GM12878 (cell line): Measurements from ENCODE around the gene TRIM40. TPM values are rescaled to one million over a fixed set of nuclear protein-coding genes. Genes with fewer than 3 reads are reported as not detected.
A peak's percentile ranks its signal among the peaks of the same experiment; 100 is the strongest.

Experiments
- ATF3 ChIP-seq: IDR thresholded peaks from 2 replicates; pipeline ENCODE4 v1.6.1; 2011; ENCODE audit warnings: low read depth, mild to moderate bottlenecking, low read length, moderate library complexity, borderline replicate concordance; ENCODE audit errors: extremely low read depth
- CHD4 ChIP-seq: fragments of 200-600 bp; sonication (generic); IDR thresholded peaks from 2 replicates; pipeline ENCODE4 v1.6.1; 2016; ENCODE audit warnings: mild to moderate bottlenecking
- E2F4 ChIP-seq: IDR thresholded peaks from 2 replicates; pipeline ENCODE4 v1.6.1; 2012; ENCODE audit warnings: low read depth, low read length, improper control_type of control experiment
- IKZF1 ChIP-seq: fragments of 450-650 bp; conservative IDR thresholded peaks from 2 replicates; pipeline ENCODE4 v1.6.1; 2017; ENCODE audit warnings: antibody characterized with exemption, mild to moderate bottlenecking
- MEF2A ChIP-seq: IDR thresholded peaks from 2 replicates; pipeline ENCODE4 v1.6.1; 2011; ENCODE audit warnings: low read depth, mild to moderate bottlenecking, low read length, moderate library complexity; ENCODE audit not compliant: insufficient read depth
- MTA2 ChIP-seq: fragments of 450-650 bp; IDR thresholded peaks from 2 replicates; pipeline ENCODE4 v1.6.1; 2016; ENCODE audit warnings: low read depth, mild to moderate bottlenecking, moderate library complexity
- MYC ChIP-seq: IDR thresholded peaks from 2 replicates; pipeline ENCODE4 v1.6.1; 2011; ENCODE audit warnings: mild to moderate bottlenecking, low read length, moderate library complexity, inconsistent platforms; ENCODE audit not compliant: insufficient read depth, insufficient replicate concordance, insufficient read length, severe bottlenecking
- NFYB ChIP-seq: IDR thresholded peaks from 2 replicates; pipeline ENCODE4 v1.6.1; 2011; ENCODE audit warnings: low read depth, mild to moderate bottlenecking, low read length, improper control_type of control experiment, moderate library complexity; ENCODE audit not compliant: insufficient read depth
- POLR2AphosphoS2 ChIP-seq: IDR thresholded peaks from 2 replicates; pipeline ENCODE4 v1.6.1; 2011; ENCODE audit warnings: low read depth, mild to moderate bottlenecking, low read length, improper control_type of control experiment, moderate library complexity
- SIX5 ChIP-seq: IDR thresholded peaks from 2 replicates; pipeline ENCODE4 v1.6.1; 2011; ENCODE audit warnings: mild to moderate bottlenecking, low read depth, low read length, moderate library complexity; ENCODE audit not compliant: severe bottlenecking
- STAT1 ChIP-seq: fragments of 450-650 bp; conservative IDR thresholded peaks from 2 replicates; pipeline ENCODE4 v1.6.1; 2014; ENCODE audit warnings: antibody characterized with exemption, mild to moderate bottlenecking
- WRNIP1 ChIP-seq: IDR thresholded peaks from 2 replicates; pipeline ENCODE4 v1.6.1; 2011; ENCODE audit warnings: low read depth, low read length, improper control_type of control experiment, borderline replicate concordance
- YY1 ChIP-seq: IDR thresholded peaks from 2 replicates; pipeline ENCODE4 v1.6.1; 2011; ENCODE audit warnings: low read depth, mild to moderate bottlenecking, low read length
- ZSCAN29 ChIP-seq: fragments of 450-650 bp; IDR thresholded peaks from 2 replicates; pipeline ENCODE4 v1.6.1; 2017; ENCODE audit warnings: mild to moderate bottlenecking, moderate library complexity
- ZZZ3 ChIP-seq: IDR thresholded peaks from 2 replicates; pipeline ENCODE4 v1.6.1; 2011; ENCODE audit warnings: low read depth; ENCODE audit not compliant: control insufficient read depth, insufficient read length
- polyA plus RNA-seq, 11 experiments: library from polyadenylated mRNA; depleted of rRNA in 4 of 11; unstranded in 6 of 11; stranded (reverse) in 5 of 11; fragments of >200 nt; fragmentation: Nextera tagmentation in 4 of 11; fragmentation: Illumina TruSeq in 1 of 11; extraction: Ambion mirVana in 4 of 11; extraction: Trizol in 1 of 11; gene quantifications; 1 replicate in 1 of 11; 2 replicates in 10 of 11; pipeline versions ENCODE4 v1.2.1 to v1.2.3, GENCODE V29; 2011 to 2016; ENCODE audit warnings: inconsistent platforms in 2 of 11, missing spikeins in 2 of 11, low read depth in 1 of 11
- total RNA-seq, 4 experiments: library from RNA; depleted of rRNA in 3 of 4; stranded (reverse); fragments of >200 nt in 3 of 4; fragmentation: Illumina TruSeq in 1 of 4; extraction: Trizol in 1 of 4; gene quantifications; 2 replicates each; pipeline versions ENCODE4 v1.2.1 to v1.2.3, GENCODE V29; 2013 to 2021
- TF ChIP-seq, protein P1 (sequence below): fragments of 450-650 bp; IDR thresholded peaks from 2 replicates; pipeline ENCODE4 v1.6.1; 2016; ENCODE audit warnings: mild to moderate bottlenecking
- TF ChIP-seq, protein P2 (sequence below): IDR thresholded peaks from 2 replicates; pipeline ENCODE4 v1.6.1; 2011; ENCODE audit warnings: borderline replicate concordance, low read depth, mild to moderate bottlenecking, moderate library complexity, mixed read lengths, low read length; ENCODE audit not compliant: insufficient read depth; ENCODE audit errors: extremely low read length
- TF ChIP-seq, protein P3 (sequence below): IDR thresholded peaks from 2 replicates; pipeline ENCODE4 v1.6.1; 2011; ENCODE audit warnings: low read depth, low read length, improper control_type of control experiment, borderline replicate concordance
- TF ChIP-seq, protein P4 (sequence below), 3 experiments: IDR thresholded peaks in 2 of 3; conservative IDR thresholded peaks in 1 of 3; 2 replicates each; pipeline ENCODE4 v1.5.1; 2011; ENCODE audit warnings: low read depth in 3 of 3, low read length in 3 of 3, mild to moderate bottlenecking in 3 of 3, control low read depth in 2 of 3, moderate library complexity in 2 of 3, inconsistent platforms in 1 of 3, mixed read lengths in 1 of 3; ENCODE audit not compliant: control insufficient read depth in 2 of 3, insufficient read depth in 1 of 3; ENCODE audit errors: extremely low read depth in 1 of 3

Gene TRIM40
- total and polyA plus RNA-seq, 10 of the 15 experiments (the other 5 are each of a cell fraction or from before 2014, with no cell fraction given), result not detected

DNA sequence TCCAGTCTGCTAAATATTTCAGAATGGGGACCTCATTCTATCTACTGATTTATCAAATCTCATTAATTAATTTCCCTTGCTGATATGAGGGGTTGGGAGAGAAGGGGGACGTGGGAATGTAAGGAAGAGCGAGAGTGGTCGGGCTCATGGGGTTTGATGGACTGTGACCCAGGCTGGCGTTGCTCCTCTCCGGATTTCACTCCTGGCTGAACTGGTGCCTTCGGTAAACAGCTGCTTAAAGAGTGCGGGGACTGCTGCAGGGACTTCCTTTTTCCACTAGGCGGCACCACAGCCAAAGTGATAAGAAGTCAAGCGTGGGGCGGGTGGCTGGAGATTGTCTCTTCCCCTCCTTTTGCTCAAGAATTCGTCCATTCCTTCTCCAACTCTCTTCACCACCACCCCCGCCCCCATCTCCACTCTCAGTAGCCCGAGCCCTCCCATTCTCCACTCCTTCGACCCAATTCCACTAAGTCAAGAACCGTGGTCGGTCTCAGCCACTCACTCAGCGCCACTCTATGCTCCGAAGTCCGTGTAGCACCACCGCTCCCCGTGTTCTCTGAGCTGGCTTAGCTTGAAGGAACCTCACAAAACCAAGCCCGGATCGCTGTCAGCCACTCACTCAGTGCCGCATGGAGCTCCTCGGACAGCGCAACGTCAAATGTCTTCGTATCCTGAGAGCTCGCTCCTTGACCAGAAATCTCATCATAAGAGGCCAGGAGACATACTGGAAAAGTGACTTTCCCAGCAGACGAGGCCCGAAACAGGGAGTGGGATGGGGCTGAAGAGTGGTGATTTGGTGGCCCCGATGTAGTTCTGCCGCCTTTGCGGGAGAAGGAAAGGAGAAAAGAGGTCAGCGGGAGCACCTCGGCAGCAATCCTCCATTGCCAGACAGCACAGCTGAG lies 32.7 kb upstream of the TRIM40 start (continued):
- no peak for TF ChIP-seq MYC
- TF ChIP-seq YY1, result peak; percentile 63; the same call in 1 of the 2 replicates
- no peak for TF ChIP-seq CHD4
- no peak for TF ChIP-seq ATF3
- TF ChIP-seq STAT1, result no peak
- TF ChIP-seq POLR2AphosphoS2, result no peak
- TF ChIP-seq ZZZ3, result no peak
- TF ChIP-seq MEF2A, result no peak
- peak; percentile 9 for TF ChIP-seq SIX5
- TF ChIP-seq WRNIP1, result no peak
- no peak for TF ChIP-seq E2F4
- TF ChIP-seq, protein P1, sequence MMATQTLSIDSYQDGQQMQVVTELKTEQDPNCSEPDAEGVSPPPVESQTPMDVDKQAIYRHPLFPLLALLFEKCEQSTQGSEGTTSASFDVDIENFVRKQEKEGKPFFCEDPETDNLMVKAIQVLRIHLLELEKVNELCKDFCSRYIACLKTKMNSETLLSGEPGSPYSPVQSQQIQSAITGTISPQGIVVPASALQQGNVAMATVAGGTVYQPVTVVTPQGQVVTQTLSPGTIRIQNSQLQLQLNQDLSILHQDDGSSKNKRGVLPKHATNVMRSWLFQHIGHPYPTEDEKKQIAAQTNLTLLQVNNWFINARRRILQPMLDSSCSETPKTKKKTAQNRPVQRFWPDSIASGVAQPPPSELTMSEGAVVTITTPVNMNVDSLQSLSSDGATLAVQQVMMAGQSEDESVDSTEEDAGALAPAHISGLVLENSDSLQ, result no peak; the same call in 1 of the 2 replicates
- TF ChIP-seq, protein P2, sequence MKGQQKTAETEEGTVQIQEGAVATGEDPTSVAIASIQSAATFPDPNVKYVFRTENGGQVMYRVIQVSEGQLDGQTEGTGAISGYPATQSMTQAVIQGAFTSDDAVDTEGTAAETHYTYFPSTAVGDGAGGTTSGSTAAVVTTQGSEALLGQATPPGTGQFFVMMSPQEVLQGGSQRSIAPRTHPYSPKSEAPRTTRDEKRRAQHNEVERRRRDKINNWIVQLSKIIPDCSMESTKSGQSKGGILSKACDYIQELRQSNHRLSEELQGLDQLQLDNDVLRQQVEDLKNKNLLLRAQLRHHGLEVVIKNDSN, result no peak
- TF ChIP-seq NFYB, result no peak
- no peak; the same call in 1 of the 2 replicates for TF ChIP-seq IKZF1
- TF ChIP-seq, protein P3, sequence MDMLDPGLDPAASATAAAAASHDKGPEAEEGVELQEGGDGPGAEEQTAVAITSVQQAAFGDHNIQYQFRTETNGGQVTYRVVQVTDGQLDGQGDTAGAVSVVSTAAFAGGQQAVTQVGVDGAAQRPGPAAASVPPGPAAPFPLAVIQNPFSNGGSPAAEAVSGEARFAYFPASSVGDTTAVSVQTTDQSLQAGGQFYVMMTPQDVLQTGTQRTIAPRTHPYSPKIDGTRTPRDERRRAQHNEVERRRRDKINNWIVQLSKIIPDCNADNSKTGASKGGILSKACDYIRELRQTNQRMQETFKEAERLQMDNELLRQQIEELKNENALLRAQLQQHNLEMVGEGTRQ, result no peak
- TF ChIP-seq ZSCAN29, result no peak; the same call in 1 of the 2 replicates
- TF ChIP-seq MTA2, result peak; percentile 43; the same call in 1 of the 2 replicates
- TF ChIP-seq, protein P4, sequence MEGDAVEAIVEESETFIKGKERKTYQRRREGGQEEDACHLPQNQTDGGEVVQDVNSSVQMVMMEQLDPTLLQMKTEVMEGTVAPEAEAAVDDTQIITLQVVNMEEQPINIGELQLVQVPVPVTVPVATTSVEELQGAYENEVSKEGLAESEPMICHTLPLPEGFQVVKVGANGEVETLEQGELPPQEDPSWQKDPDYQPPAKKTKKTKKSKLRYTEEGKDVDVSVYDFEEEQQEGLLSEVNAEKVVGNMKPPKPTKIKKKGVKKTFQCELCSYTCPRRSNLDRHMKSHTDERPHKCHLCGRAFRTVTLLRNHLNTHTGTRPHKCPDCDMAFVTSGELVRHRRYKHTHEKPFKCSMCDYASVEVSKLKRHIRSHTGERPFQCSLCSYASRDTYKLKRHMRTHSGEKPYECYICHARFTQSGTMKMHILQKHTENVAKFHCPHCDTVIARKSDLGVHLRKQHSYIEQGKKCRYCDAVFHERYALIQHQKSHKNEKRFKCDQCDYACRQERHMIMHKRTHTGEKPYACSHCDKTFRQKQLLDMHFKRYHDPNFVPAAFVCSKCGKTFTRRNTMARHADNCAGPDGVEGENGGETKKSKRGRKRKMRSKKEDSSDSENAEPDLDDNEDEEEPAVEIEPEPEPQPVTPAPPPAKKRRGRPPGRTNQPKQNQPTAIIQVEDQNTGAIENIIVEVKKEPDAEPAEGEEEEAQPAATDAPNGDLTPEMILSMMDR (IDR thresholded peaks at IDR 0.05 in 2 of 3, conservative IDR thresholded peaks at IDR 0.05 in 1 of 3; ENCODE audit: control insufficient read depth in 2 of 3, extremely low read depth in 1 of 3, insufficient read depth in 1 of 3, low read depth in 3 of 3, low read length in 3 of 3), result peak; percentile 95 to 97 (median 96)
